Measurements from ENCODE around the gene CCL5. TPM values are rescaled to one million over a fixed set of nuclear protein-coding genes. Genes with fewer than 3 reads are reported as not detected.

CCL5 gene
- polyA plus RNA-seq (2012; rRNA removed), result 0.23 and 0.57 TPM in 2 replicates
- polyA plus RNA-seq (2012; cell fraction: cytosol; rRNA removed), result 0.33 and 0.45 TPM in 2 replicates
- polyA plus RNA-seq (2012; cell fraction: nucleus; rRNA removed), result 0.06 and 0.08 TPM in 2 replicates

GRCh38 chr17:35879773-35880654, at the start of gene CCL5:
Gene CCL5 (minus strand): TSS chr17:35880360.
- Histone ChIP-seq H3K27me3 (ENCODE audit: insufficient read depth) (no peaks in the 10 kb centered on the region), H3K4me2 (no peak within 1 kb of the TSS), H2AFZ (ENCODE audit: low read depth) (0 out of 2 replicates have a peak within 1 kb of the TSS, but pooled peaks have one; percentile 22), H3K79me2 (ENCODE audit: insufficient read depth) (no peaks in the 10 kb centered on the region), H3K4me3 (ENCODE audit: low read depth in 2 of 2, low read length in 1 of 2) (no peak within 1 kb of the TSS), H3K9me3 (no peaks in the 10 kb centered on the region), H3K27ac (ENCODE audit: low read depth in 2 of 2, low read length in 1 of 2) (no peak within 1 kb of the TSS), H4K20me1 (ENCODE audit: insufficient read depth) (no peaks in the 10 kb centered on the region), H3F3A (replicated peaks; ENCODE audit: insufficient read depth) (no peaks in the 10 kb centered on the region), H3K9me2 (no peaks in the 10 kb centered on the region), H3K4me1 (ENCODE audit: control insufficient read depth in 1 of 2, insufficient read depth in 2 of 2, low read depth in 1 of 2, low read length in 1 of 2) (no peaks in the 10 kb centered on the region), H3K36me3 (replicated peaks in 1 of 2; ENCODE audit: control insufficient read depth in 1 of 2, insufficient read depth in 2 of 2, low read length in 1 of 2) (no peaks in the 10 kb centered on the region), H3K9ac (no peak within 1 kb of the TSS)
- TF ChIP-seq ELF1 (IDR thresholded peaks at IDR 0.05), result no peak
- TF ChIP-seq TAF1 (IDR thresholded peaks at IDR 0.05; ENCODE audit: borderline replicate concordance, low read depth, low read length), result no peak
- TF ChIP-seq, protein P1, sequence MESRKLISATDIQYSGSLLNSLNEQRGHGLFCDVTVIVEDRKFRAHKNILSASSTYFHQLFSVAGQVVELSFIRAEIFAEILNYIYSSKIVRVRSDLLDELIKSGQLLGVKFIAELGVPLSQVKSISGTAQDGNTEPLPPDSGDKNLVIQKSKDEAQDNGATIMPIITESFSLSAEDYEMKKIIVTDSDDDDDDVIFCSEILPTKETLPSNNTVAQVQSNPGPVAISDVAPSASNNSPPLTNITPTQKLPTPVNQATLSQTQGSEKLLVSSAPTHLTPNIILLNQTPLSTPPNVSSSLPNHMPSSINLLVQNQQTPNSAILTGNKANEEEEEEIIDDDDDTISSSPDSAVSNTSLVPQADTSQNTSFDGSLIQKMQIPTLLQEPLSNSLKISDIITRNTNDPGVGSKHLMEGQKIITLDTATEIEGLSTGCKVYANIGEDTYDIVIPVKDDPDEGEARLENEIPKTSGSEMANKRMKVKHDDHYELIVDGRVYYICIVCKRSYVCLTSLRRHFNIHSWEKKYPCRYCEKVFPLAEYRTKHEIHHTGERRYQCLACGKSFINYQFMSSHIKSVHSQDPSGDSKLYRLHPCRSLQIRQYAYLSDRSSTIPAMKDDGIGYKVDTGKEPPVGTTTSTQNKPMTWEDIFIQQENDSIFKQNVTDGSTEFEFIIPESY (IDR thresholded peaks at IDR 0.05; ENCODE audit: borderline replicate concordance, low read depth), result no peak
- TF ChIP-seq NFIC (IDR thresholded peaks at IDR 0.05; ENCODE audit: borderline replicate concordance), result no peak
- TF ChIP-seq MXI1 (IDR thresholded peaks at IDR 0.05; ENCODE audit: low read depth, low read length), result no peak
- TF ChIP-seq JUND (IDR thresholded peaks at IDR 0.05), result no peak
- no peak for TF ChIP-seq SMC3 (IDR thresholded peaks at IDR 0.05; ENCODE audit: low read depth, low read length)
- TF ChIP-seq FOXM1 (IDR thresholded peaks at IDR 0.05; ENCODE audit: low read depth), result no peak
- no peak for TF ChIP-seq CTCF (IDR thresholded peaks at IDR 0.05)
- DNase-seq, result no peak
- POLR2A ChIA-PET, result no interaction called here
- CTCF ChIA-PET, result interaction anchor here (1.2 kb wide), 1 partner anchor 269 kb away, joined by 4 read pairs; no protein-coding TSS in a partner anchor
- 58% methylated on average over 11 of the region's 11 CpGs for WGBS (ENCODE audit: low lambda C conversion rate)

DNA sequence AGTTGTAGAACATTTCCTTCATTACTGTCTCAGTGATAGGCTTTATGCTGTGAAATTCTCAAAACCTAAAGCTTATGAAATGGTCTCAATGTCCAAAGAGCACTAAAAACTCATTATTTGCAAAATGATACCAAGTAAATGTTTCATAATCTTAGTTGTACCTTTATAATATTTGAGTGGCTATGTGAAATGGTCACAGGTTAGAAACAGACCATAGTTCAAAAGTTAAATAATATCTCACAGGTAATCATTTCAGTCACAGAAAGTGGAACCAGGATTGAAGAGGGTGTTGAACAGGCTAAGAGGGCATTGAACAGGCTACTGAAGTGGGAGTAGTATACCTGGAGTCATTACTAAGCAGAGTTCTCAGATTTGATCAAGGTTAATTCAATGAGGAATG, 47.6 kb upstream of the CCL5 start:
- no peaks in the 10 kb centered on the region for H4K20me1 ChIP-seq (ENCODE audit: insufficient read depth)
- H3K79me2 ChIP-seq (ENCODE audit: insufficient read depth), result no peaks in the 10 kb centered on the region
- H3K4me1 ChIP-seq (ENCODE audit: control insufficient read depth in 1 of 2, insufficient read depth in 2 of 2, low read depth in 1 of 2, low read length in 1 of 2), result peaks cover 3 to 8% of the 10 kb centered on the region in 2 experiments; a peak in 2 of 4 replicates
- no peak overlapping the region for H3K4me3 ChIP-seq (ENCODE audit: low read depth in 2 of 2, low read length in 1 of 2)
- no peaks in the 10 kb centered on the region for H3K27me3 ChIP-seq (ENCODE audit: insufficient read depth)
- H2AFZ ChIP-seq (ENCODE audit: low read depth), result no peak overlapping the region
- POLR2A ChIA-PET, result no interaction called here
- CTCF ChIA-PET, result interaction anchor here (1.2 kb wide), 1 partner anchor 12 kb away, joined by 3 read pairs; no protein-coding TSS in a partner anchor
- no peak overlapping the region for H3K4me2 ChIP-seq
- H3K9ac ChIP-seq, result no peak overlapping the region
- no peak for DNase-seq
- H3K27ac ChIP-seq (ENCODE audit: low read depth in 2 of 2, low read length in 1 of 2), result no peak overlapping the region
- no peaks in the 10 kb centered on the region for H3K36me3 ChIP-seq (replicated peaks in 1 of 2; ENCODE audit: control insufficient read depth in 1 of 2, insufficient read depth in 2 of 2, low read length in 1 of 2)
- H3F3A ChIP-seq (replicated peaks; ENCODE audit: insufficient read depth), result peaks cover 5% of the 10 kb centered on the region
- H3K9me3 ChIP-seq, result no peaks in the 10 kb centered on the region
- H3K9me2 ChIP-seq, result no peaks in the 10 kb centered on the region
- no peak for TF ChIP-seq EZH2phosphoT487 (IDR thresholded peaks at IDR 0.05; ENCODE audit: borderline replicate concordance, low read depth)
- TF ChIP-seq RXRA (IDR thresholded peaks at IDR 0.05; ENCODE audit: borderline replicate concordance, low read depth), result no peak
- no peak for TF ChIP-seq NFIC (IDR thresholded peaks at IDR 0.05; ENCODE audit: borderline replicate concordance)
- TF ChIP-seq CTCF (IDR thresholded peaks at IDR 0.05), result no peak
- TF ChIP-seq, protein P2, sequence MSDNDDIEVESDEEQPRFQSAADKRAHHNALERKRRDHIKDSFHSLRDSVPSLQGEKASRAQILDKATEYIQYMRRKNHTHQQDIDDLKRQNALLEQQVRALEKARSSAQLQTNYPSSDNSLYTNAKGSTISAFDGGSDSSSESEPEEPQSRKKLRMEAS (IDR thresholded peaks at IDR 0.05; ENCODE audit: low read depth), result no peak
- TF ChIP-seq YY1 (IDR thresholded peaks at IDR 0.05; ENCODE audit: low read depth), result no peak
- TF ChIP-seq USF2 (IDR thresholded peaks at IDR 0.05; ENCODE audit: borderline replicate concordance, low read depth, low read length), result no peak
- TF ChIP-seq IRF3 (IDR thresholded peaks at IDR 0.05; ENCODE audit: low read depth, low read length), result no peak
- TF ChIP-seq RCOR1 (IDR thresholded peaks at IDR 0.05; ENCODE audit: low read length), result no peak

Data from SK-N-SH (cell line).